LNCaP clone FGC (cell line): ENCODE results near the gene CCDC92.

Experiments
- DNase-seq: peaks from one replicate; pipeline ENCODE4 v3.0.0-alpha.2; 2011; ENCODE audit warnings: low read depth
- H3K4me3 ChIP-seq: 2 replicates; pipeline ENCODE4 v1.5.1; 2011; ENCODE audit warnings: mild to moderate bottlenecking, low read depth, low read length, control low read depth
- TF ChIP-seq, protein P1 (sequence below): IDR thresholded peaks from 2 replicates; pipeline ENCODE4 v1.5.1; 2012; ENCODE audit warnings: mild to moderate bottlenecking; ENCODE audit not compliant: control insufficient read depth, insufficient read depth; ENCODE audit errors: extremely low read depth

Gene CCDC92

DNA sequence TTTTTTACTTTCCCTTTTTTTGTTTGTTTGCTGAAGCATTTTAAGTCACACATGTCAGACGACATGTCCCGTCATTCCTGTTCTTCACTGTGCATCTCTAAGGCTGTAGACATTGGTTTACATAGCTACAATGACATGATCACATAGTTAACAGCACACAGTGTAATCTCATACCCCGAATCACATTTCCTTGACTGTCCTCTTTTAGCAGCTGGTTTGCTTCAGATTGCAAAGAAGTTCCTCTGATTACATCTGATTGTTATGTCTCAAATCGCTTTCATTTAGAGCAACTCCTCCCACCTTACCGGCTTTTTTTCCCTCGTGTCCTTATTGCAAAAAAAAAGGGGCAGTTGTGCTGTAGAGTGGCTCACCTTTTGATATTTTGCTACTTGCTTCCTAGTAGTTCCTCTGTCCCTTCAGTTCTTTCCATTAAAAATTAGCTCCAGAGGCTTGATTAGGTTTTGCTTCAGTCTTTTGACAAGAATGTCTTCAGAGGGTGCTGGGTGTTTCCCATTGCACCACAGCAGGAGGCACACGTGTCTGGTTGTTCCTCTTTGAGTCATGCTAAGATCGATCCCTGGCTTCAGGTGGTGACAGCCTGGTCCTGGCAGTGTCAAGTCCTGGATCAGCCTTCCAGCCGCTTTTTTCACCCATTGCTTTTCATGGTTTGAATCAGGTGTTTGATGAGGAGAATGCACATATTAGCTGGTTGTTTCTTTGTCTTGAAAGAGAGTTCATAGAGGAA, 35.4 kb upstream of the CCDC92 start:
- peak; percentile 32 for DNase-seq
- TF ChIP-seq, protein P1, sequence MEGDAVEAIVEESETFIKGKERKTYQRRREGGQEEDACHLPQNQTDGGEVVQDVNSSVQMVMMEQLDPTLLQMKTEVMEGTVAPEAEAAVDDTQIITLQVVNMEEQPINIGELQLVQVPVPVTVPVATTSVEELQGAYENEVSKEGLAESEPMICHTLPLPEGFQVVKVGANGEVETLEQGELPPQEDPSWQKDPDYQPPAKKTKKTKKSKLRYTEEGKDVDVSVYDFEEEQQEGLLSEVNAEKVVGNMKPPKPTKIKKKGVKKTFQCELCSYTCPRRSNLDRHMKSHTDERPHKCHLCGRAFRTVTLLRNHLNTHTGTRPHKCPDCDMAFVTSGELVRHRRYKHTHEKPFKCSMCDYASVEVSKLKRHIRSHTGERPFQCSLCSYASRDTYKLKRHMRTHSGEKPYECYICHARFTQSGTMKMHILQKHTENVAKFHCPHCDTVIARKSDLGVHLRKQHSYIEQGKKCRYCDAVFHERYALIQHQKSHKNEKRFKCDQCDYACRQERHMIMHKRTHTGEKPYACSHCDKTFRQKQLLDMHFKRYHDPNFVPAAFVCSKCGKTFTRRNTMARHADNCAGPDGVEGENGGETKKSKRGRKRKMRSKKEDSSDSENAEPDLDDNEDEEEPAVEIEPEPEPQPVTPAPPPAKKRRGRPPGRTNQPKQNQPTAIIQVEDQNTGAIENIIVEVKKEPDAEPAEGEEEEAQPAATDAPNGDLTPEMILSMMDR, result no peak
- no peak overlapping the region for H3K4me3 ChIP-seq

- DNase-seq, result no peak
- no peak overlapping the region for H3K4me3 ChIP-seq
- TF ChIP-seq, protein P1, result no peak
Observed at GRCh38 chr12:124006846-124007713, 34.4 kb upstream of the CCDC92 start.

GRCh38 chr12:124006085-124006845, 33.6 kb upstream of the CCDC92 start:
- DNase-seq, result no peak
- H3K4me3 ChIP-seq, result no peak overlapping the region
- TF ChIP-seq, protein P1, result no peak

DNA sequence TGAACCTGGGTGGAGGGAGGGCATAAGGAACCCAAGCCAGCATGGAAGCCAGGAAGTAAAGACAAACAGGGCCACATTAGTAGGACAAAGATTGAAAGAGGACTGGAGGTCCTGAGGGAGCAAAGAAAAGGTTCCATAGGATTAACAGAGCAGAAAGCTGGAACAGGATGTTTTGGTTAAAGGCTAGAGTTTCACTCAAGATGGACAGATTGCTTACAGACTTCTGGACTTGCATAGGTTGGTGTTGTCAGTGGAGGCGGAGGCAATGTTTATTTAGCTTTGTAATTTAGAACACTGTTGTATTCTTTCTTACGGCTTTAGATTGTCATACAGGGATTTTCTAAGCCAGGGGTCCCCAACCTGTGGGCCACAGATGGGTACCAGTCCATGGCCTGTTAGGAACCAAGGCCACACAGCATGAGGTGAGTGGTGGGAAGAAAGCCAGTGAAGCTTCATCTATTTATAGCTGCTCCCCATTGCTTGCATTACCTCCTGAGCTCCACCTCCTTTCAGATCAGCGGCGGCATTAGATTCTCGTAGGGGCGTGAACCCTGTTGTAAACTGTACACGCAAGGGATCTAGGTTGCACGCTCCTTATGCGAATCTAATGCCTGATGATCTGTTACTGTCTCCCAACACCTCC, 31.7 kb upstream of the CCDC92 start:
- no peak overlapping the region for H3K4me3 ChIP-seq
- TF ChIP-seq, protein P1, result no peak
- no peak for DNase-seq

DNA sequence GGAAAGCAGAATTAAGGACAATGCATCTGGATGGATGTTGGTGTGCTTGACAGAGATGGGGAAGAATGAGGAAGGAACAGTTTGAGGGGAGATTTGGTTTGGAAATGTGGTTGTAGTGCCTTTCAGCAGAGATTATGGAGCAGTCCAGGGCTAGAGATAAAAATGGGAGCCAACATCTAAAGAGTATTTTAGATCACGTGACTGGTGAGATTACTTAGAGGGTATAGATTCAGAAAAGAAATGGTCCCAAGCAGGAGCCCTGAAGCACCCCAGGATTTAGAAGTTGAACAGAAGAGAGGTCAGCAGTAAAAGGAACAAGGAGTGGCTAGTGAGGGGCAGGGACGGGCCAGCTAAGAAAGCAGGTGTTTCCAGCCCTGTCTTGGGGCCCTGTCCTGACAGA, 30.0 kb upstream of the CCDC92 start:
- DNase-seq, result no peak
- TF ChIP-seq, protein P1, result no peak
- no peak overlapping the region for H3K4me3 ChIP-seq

GRCh38 chr12:124002021-124002644, 29.5 kb upstream of the CCDC92 start:
- H3K4me3 ChIP-seq, result no peak overlapping the region
- TF ChIP-seq, protein P1, result no peak
- DNase-seq, result no peak
